ENCODE results near the gene RAPGEF4.

- no peak for TF ChIP-seq CTCF (conservative IDR thresholded peaks at IDR 0.05; ENCODE audit: low read depth, low read length)
- no peak for TF ChIP-seq USF2 (IDR thresholded peaks at IDR 0.05; ENCODE audit: low read depth, low read length)
- TF ChIP-seq CHD1 (IDR thresholded peaks at IDR 0.05; ENCODE audit: low read depth, low read length) = no peak
- TF ChIP-seq CEBPB (IDR thresholded peaks at IDR 0.05; ENCODE audit: low read depth, low read length) = no peak
- no peak for TF ChIP-seq MXI1 (IDR thresholded peaks at IDR 0.05; ENCODE audit: borderline replicate concordance, low read depth, low read length)
- TF ChIP-seq POLR2A (IDR thresholded peaks at IDR 0.05; ENCODE audit: low read depth, low read length) = no peak
These were observed 357.3 kb downstream of the RAPGEF4 start for GRCh38 chr2:173092844-173093402.

All from IMR-90 (cell line).